ENCODE data around the gene IPMK. TPM values are rescaled to one million over a fixed set of nuclear protein-coding genes. Genes with fewer than 3 reads are reported as not detected.

Gene IPMK
- total and polyA plus RNA-seq, 9 of the 15 experiments (the other 6 are each of a cell fraction or from before 2014, with no cell fraction given), result 0.98 to 4.4 (median 2.7) TPM

- in situ Hi-C loops (cut with MboI), result loop anchor here (25.0 kb wide), 1 partner anchor 816 kb away; no protein-coding TSS in a partner anchor
- Histone ChIP-seq H3K79me2 (ENCODE audit: control insufficient read depth, insufficient read depth, low read length) (no peaks in the 10 kb centered on the region), H3K27me3 (ENCODE audit: control insufficient read depth in 2 of 2, insufficient read depth in 2 of 2, low read length in 2 of 2) (no peaks in the 10 kb centered on the region), H2AFZ (ENCODE audit: low read depth, low read length) (no peak overlapping the region), H3K4me2 (ENCODE audit: insufficient read depth, low read length) (no peak overlapping the region), H3K4me1 (replicated peaks in 1 of 2; ENCODE audit: control insufficient read depth in 2 of 2, insufficient read depth in 2 of 2, low read length in 2 of 2) (no peaks in the 10 kb centered on the region), H3K27ac (ENCODE audit: extremely low read depth, low read depth, low read length) (no peak overlapping the region), H3K4me3 (no peak overlapping the region), H3K9me3 (replicated peaks; ENCODE audit: control insufficient read depth, insufficient read depth, low read depth, low read length) (no peaks in the 10 kb centered on the region), H3K9me1 (ENCODE audit: control insufficient read depth, insufficient read depth, low read length) (no peaks in the 10 kb centered on the region), H3K9ac (ENCODE audit: insufficient read depth in 1 of 2, low read depth in 2 of 2, low read length in 2 of 2) (no peak overlapping the region), H3K36me3 (ENCODE audit: control insufficient read depth, insufficient read depth, low read length) (no peaks in the 10 kb centered on the region), H4K20me1 (replicated peaks; ENCODE audit: control insufficient read depth, insufficient read depth, low read length) (no peaks in the 10 kb centered on the region)
- DNase-seq (ENCODE audit: extremely low read depth in 1 of 4, low spot score in 3 of 4), result no peak
- POLR2A ChIA-PET, result interaction anchor here (1.5 kb wide), 1 partner anchor 8 kb away, joined by 4 read pairs; no protein-coding TSS in a partner anchor
- CTCF ChIA-PET (ENCODE audit: low intra/inter-chr PET ratio), result no interaction called here
- ATAC-seq, result no peak
- 0% methylated on average over 1 of the region's 1 CpG for WGBS (ENCODE audit: insufficient coverage, low coverage, missing lambda C conversion rate)
- no TSS peak for BruUV-seq (replicated peaks)
- intact Hi-C loops (cut with micrococcal nuclease), result no loop called here
- FAIRE-seq, result no peak
- no peak for TF ChIP-seq KDM4B (IDR thresholded peaks at IDR 0.05; ENCODE audit: borderline replicate concordance in 2 of 2, low read depth in 1 of 2)
- TF ChIP-seq FOSL1 (tag; conservative IDR thresholded peaks at IDR 0.05), result no peak
- TF ChIP-seq ZNF79 (CRISPR knock-in tag; IDR thresholded peaks at IDR 0.05; ENCODE audit: low read depth), result no peak
- no peak for TF ChIP-seq ZNF277 (CRISPR knock-in tag; IDR thresholded peaks at IDR 0.05; ENCODE audit: borderline replicate concordance)
- no peak for TF ChIP-seq SIRT6 (IDR thresholded peaks at IDR 0.05; ENCODE audit: low read depth, low read length)
- no peak for TF ChIP-seq ZFPM2 (CRISPR knock-in tag; IDR thresholded peaks at IDR 0.05)
- no peak for TF ChIP-seq MAX (CRISPR knock-in tag; IDR thresholded peaks at IDR 0.05)
- TF ChIP-seq ZNF444 (CRISPR knock-in tag; IDR thresholded peaks at IDR 0.05), result no peak
- TF ChIP-seq CBFB (CRISPR knock-in tag; IDR thresholded peaks at IDR 0.05), result no peak
- no peak for TF ChIP-seq ETS1 (conservative IDR thresholded peaks at IDR 0.05; ENCODE audit: control insufficient read depth, low read depth, low read length)
- no peak for TF ChIP-seq HMBOX1 (IDR thresholded peaks at IDR 0.05)
- TF ChIP-seq TGIF2 (CRISPR knock-in tag; IDR thresholded peaks at IDR 0.05), result no peak
- no peak for TF ChIP-seq ZNF518B (CRISPR knock-in tag; IDR thresholded peaks at IDR 0.05)
- no peak for TF ChIP-seq JUNB (CRISPR knock-in tag; conservative IDR thresholded peaks at IDR 0.05)
Measured at GRCh38 chr10:58153751-58154150, 113.9 kb downstream of the IPMK start.
